Measurements from ENCODE around the gene COL23A1.

Gene COL23A1

GRCh38 chr5:178301641-178302040 lies 288.6 kb downstream of the COL23A1 start:
- H3K4me3 ChIP-seq (replicated peaks; ENCODE audit: low read depth, low read length) = no peak overlapping the region
- no peak for DNase-seq (ENCODE audit: extremely low read depth, low read depth)
- no peak for TF ChIP-seq CTCF (IDR thresholded peaks at IDR 0.05; ENCODE audit: low read depth, low read length, missing control alignments)

GRCh38 chr5:178298283-178298807 lies 291.8 kb downstream of the COL23A1 start:
- no peak overlapping the region for H3K4me3 ChIP-seq (replicated peaks; ENCODE audit: low read depth, low read length)
- no peak for TF ChIP-seq CTCF (IDR thresholded peaks at IDR 0.05; ENCODE audit: low read depth, low read length, missing control alignments)
- no peak for DNase-seq (ENCODE audit: extremely low read depth, low read depth)

GRCh38 chr5:178297751-178298150 lies 292.4 kb downstream of the COL23A1 start:
- TF ChIP-seq CTCF (IDR thresholded peaks at IDR 0.05; ENCODE audit: low read depth, low read length, missing control alignments) = no peak
- no peak overlapping the region for H3K4me3 ChIP-seq (replicated peaks; ENCODE audit: low read depth, low read length)
- DNase-seq (ENCODE audit: extremely low read depth, low read depth) = no peak

- TF ChIP-seq CTCF (IDR thresholded peaks at IDR 0.05; ENCODE audit: low read depth, low read length, missing control alignments) = no peak
- H3K4me3 ChIP-seq (replicated peaks; ENCODE audit: low read depth, low read length) = no peak overlapping the region
- no peak for DNase-seq (ENCODE audit: extremely low read depth, low read depth)
Measured at GRCh38 chr5:178296066-178296465, 294.1 kb downstream of the COL23A1 start.

- no peak for TF ChIP-seq CTCF (IDR thresholded peaks at IDR 0.05; ENCODE audit: low read depth, low read length, missing control alignments)
- no peak overlapping the region for H3K4me3 ChIP-seq (replicated peaks; ENCODE audit: low read depth, low read length)
- no peak for DNase-seq (ENCODE audit: extremely low read depth, low read depth)
Measured at GRCh38 chr5:178295589-178295988, 294.6 kb downstream of the COL23A1 start.

- DNase-seq (ENCODE audit: extremely low read depth, low read depth) = no peak
- no peak for TF ChIP-seq CTCF (IDR thresholded peaks at IDR 0.05; ENCODE audit: low read depth, low read length, missing control alignments)
- H3K4me3 ChIP-seq (replicated peaks; ENCODE audit: low read depth, low read length) = no peak overlapping the region
Measured at GRCh38 chr5:178293815-178294214, 296.4 kb downstream of the COL23A1 start.

GRCh38 chr5:178293400-178293799 lies 296.8 kb downstream of the COL23A1 start:
- DNase-seq (ENCODE audit: extremely low read depth, low read depth) = no peak
- no peak for TF ChIP-seq CTCF (IDR thresholded peaks at IDR 0.05; ENCODE audit: low read depth, low read length, missing control alignments)
- H3K4me3 ChIP-seq (replicated peaks; ENCODE audit: low read depth, low read length) = no peak overlapping the region
